Endodermal cell (in vitro differentiated cells): ENCODE results near the gene MEGF11. TPM values are rescaled to one million over a fixed set of nuclear protein-coding genes. Genes with fewer than 3 reads are reported as not detected.

Source experiments
- DNase-seq: peaks from one replicate; pipeline ENCODE4 v3.0.0-alpha.2; 2017
- H3K27ac ChIP-seq: 2 replicates; pipeline ENCODE4 v1.5.1; 2013; ENCODE audit warnings: mild to moderate bottlenecking, low read depth, low read length, moderate library complexity
- H3K27me3 ChIP-seq: 2 replicates; pipeline ENCODE4 v1.6.1; 2013; ENCODE audit warnings: mild to moderate bottlenecking, low read length, moderate library complexity; ENCODE audit not compliant: insufficient read depth, control insufficient read depth, poor library complexity, severe bottlenecking
- H3K36me3 ChIP-seq: 2 replicates; pipeline ENCODE4 v1.7.0; 2013; ENCODE audit warnings: mild to moderate bottlenecking, low read length, moderate library complexity; ENCODE audit not compliant: control insufficient read depth, insufficient read depth
- H3K4me1 ChIP-seq: one replicate; pipeline ENCODE4 v1.7.0; 2013; ENCODE audit warnings: low read length; ENCODE audit not compliant: control insufficient read depth, insufficient read depth
- H3K4me3 ChIP-seq: 2 replicates; pipeline ENCODE4 v1.5.1; 2013; ENCODE audit warnings: mild to moderate bottlenecking, low read length, moderate library complexity
- H3K9ac ChIP-seq: 2 replicates; pipeline ENCODE4 v1.6.1; 2013; ENCODE audit warnings: mild to moderate bottlenecking, low read length, moderate library complexity; ENCODE audit not compliant: poor library complexity, severe bottlenecking; ENCODE audit errors: extremely low read depth
- H3K9me3 ChIP-seq: 2 replicates; pipeline ENCODE4 v1.6.1; 2013; ENCODE audit warnings: mild to moderate bottlenecking, low read length, moderate library complexity; ENCODE audit not compliant: control insufficient read depth
- H3K27ac Mint-ChIP-seq: 2 replicates; pipeline ENCODE4 v1.8.0; 2020; ENCODE audit warnings: mixed read lengths
- H3K27me3 Mint-ChIP-seq: 2 replicates; pipeline ENCODE4 v1.8.0; 2021; ENCODE audit warnings: mild to moderate bottlenecking, mixed read lengths; ENCODE audit not compliant: insufficient read depth
- H3K36me3 Mint-ChIP-seq: 2 replicates; pipeline ENCODE4 v1.8.0; 2020; ENCODE audit warnings: low read depth, mixed read lengths
- H3K4me1 Mint-ChIP-seq: 2 replicates; pipeline ENCODE4 v1.8.0; 2020; ENCODE audit warnings: mixed read lengths
- H3K4me3 Mint-ChIP-seq: 2 replicates; pipeline ENCODE4 v1.8.0; 2020; ENCODE audit warnings: mild to moderate bottlenecking, moderate library complexity, mixed read lengths
- H3K9me3 Mint-ChIP-seq: 2 replicates; pipeline ENCODE4 v1.8.0; 2020; ENCODE audit warnings: mild to moderate bottlenecking, mixed read lengths
- CTCF ChIP-seq: fragments of 200-600 bp; sonication (generic); conservative IDR thresholded peaks from 2 replicates; pipeline ENCODE4 v1.5.0; 2021; ENCODE audit warnings: antibody characterized with exemption, mild to moderate bottlenecking
- WGBS, 2 experiments: methylation state at CpG; one replicate each; pipeline versions ENCODE4 v1.1.5 to v1.1.7; 2013; ENCODE audit warnings: missing lambda C conversion rate in 2 of 2, mixed read lengths in 1 of 2; ENCODE audit not compliant: insufficient coverage in 1 of 2, insufficient read length in 1 of 2; 5-methylcytosine and 5-hydroxymethylcytosine counted together
- total RNA-seq, 2 donors: library from RNA; stranded (reverse); fragmentation: NEBNext Ultra II Directional in 1 of 2; extraction: Animal tissue kit (Norgen Biotek cat#: 25700) in 1 of 2; gene quantifications; 2 replicates in 1 of 2; 3 replicates in 1 of 2; pipeline ENCODE4 v1.2.1, GENCODE V29; 2021

The MEGF11 gene
- total RNA-seq, 2 donors from 2014 or later = 0.73 to 1.2 TPM

- H3K9me3 ChIP-seq = no peaks in the 10 kb centered on the region
These were observed 65.1 kb downstream of the MEGF11 start for GRCh38 chr15:66188464-66188863.

GRCh38 chr15:66187271-66187670, 66.3 kb downstream of the MEGF11 start:
- Mint-ChIP-seq H3K4me1 (peaks cover 28% of the 10 kb centered on the region), H3K27ac (no peak overlapping the region), H3K27me3 (peaks cover 6% of the 10 kb centered on the region), H3K4me3 (no peak overlapping the region), H3K9me3 (no peaks in the 10 kb centered on the region), H3K36me3 (no peaks in the 10 kb centered on the region)
- H3K36me3 ChIP-seq = no peaks in the 10 kb centered on the region
- H3K27ac ChIP-seq = no peak overlapping the region
- H3K27me3 ChIP-seq = no peaks in the 10 kb centered on the region
- H3K9me3 ChIP-seq = no peaks in the 10 kb centered on the region
- H3K4me1 ChIP-seq = peaks cover 1% of the 10 kb centered on the region
- DNase-seq = peak; percentile 52
- no peak overlapping the region for H3K4me3 ChIP-seq
- H3K9ac ChIP-seq = no peak overlapping the region
- TF ChIP-seq CTCF = no peak
- WGBS, 2 experiments = 86 to 88% methylated on average over 3 to 6 of the region's 6 CpGs

More at GRCh38 chr15:66188464-66188863, 65.1 kb downstream of the MEGF11 start:
- Histone ChIP-seq H3K27ac (no peak overlapping the region), H3K9ac (no peak overlapping the region), H3K4me3 (no peak overlapping the region), H3K36me3 (no peaks in the 10 kb centered on the region), H3K27me3 (no peaks in the 10 kb centered on the region), H3K4me1 (no peaks in the 10 kb centered on the region)
- H3K4me3 Mint-ChIP-seq = no peak overlapping the region
- H3K9me3 Mint-ChIP-seq = no peaks in the 10 kb centered on the region
- no peak overlapping the region for H3K27ac Mint-ChIP-seq
- peak; percentile 17 for TF ChIP-seq CTCF
- DNase-seq = peak; percentile 48
- WGBS, 2 experiments = 83 to 90% methylated on average over 1 to 4 of the region's 4 CpGs
- H3K27me3 Mint-ChIP-seq = peaks cover 6% of the 10 kb centered on the region
- no peaks in the 10 kb centered on the region for H3K36me3 Mint-ChIP-seq
- H3K4me1 Mint-ChIP-seq = peaks cover 22% of the 10 kb centered on the region

GRCh38 chr15:66186049-66186825, 67.3 kb downstream of the MEGF11 start:
- Histone ChIP-seq H3K36me3 (no peaks in the 10 kb centered on the region), H3K27me3 (no peaks in the 10 kb centered on the region), H3K4me3 (no peak overlapping the region), H3K4me1 (peaks cover 11% of the 10 kb centered on the region), H3K27ac (no peak overlapping the region), H3K9ac (no peak overlapping the region), H3K9me3 (no peaks in the 10 kb centered on the region)
- no peak overlapping the region for H3K4me3 Mint-ChIP-seq
- 84 to 90% methylated on average over 5 to 7 of the region's 7 CpGs for WGBS, 2 experiments
- peaks cover 6% of the 10 kb centered on the region for H3K27me3 Mint-ChIP-seq
- H3K27ac Mint-ChIP-seq = no peak overlapping the region
- H3K9me3 Mint-ChIP-seq = no peaks in the 10 kb centered on the region
- H3K4me1 Mint-ChIP-seq = peaks cover 37% of the 10 kb centered on the region
- peak; percentile 41 for DNase-seq
- no peaks in the 10 kb centered on the region for H3K36me3 Mint-ChIP-seq
- TF ChIP-seq CTCF = no peak
